ENCODE data around the gene CPXM1.

CPXM1 gene
- 0 reads per million in 3 donors for total RNA-seq

GRCh38 chr20:2800521-2801285 is at the start of gene CPXM1:
TSS of gene CPXM1 (minus strand) at chr20:2800627. CDS start at chr20:2800572, 55 bp downstream.
- H3K4me3 ChIP-seq (ENCODE audit: insufficient read depth, low read depth, low read length, poor library complexity, severe bottlenecking): peak within 1 kb of the TSS; percentile 33
- H3K9me3 ChIP-seq (ENCODE audit: control insufficient read depth, low read length): no peaks in the 10 kb centered on the region
- no peak for DNase-seq
- H3K36me3 ChIP-seq (ENCODE audit: control insufficient read depth, insufficient read depth, low read length): no peaks in the 10 kb centered on the region
- H3K27ac ChIP-seq (ENCODE audit: insufficient read depth, low read length, poor library complexity, severe bottlenecking): no peak within 1 kb of the TSS
- peaks cover 22% of the 10 kb centered on the region for H3K4me1 ChIP-seq (ENCODE audit: control insufficient read depth, insufficient read depth, low read length, poor library complexity, severe bottlenecking)
- H3K27me3 ChIP-seq (replicated peaks; ENCODE audit: control insufficient read depth, insufficient read depth, low read length, poor library complexity, severe bottlenecking): peaks cover 41% of the 10 kb centered on the region

GRCh38 chr20:2849529-2849928 is 49.1 kb upstream of the CPXM1 start:
- Histone ChIP-seq H3K4me1 (ENCODE audit: control insufficient read depth, insufficient read depth, low read length, poor library complexity, severe bottlenecking) (peaks cover 5% of the 10 kb centered on the region), H3K36me3 (ENCODE audit: control insufficient read depth, insufficient read depth, low read length) (peaks cover 8% of the 10 kb centered on the region), H3K4me3 (ENCODE audit: insufficient read depth, low read depth, low read length, poor library complexity, severe bottlenecking) (no peak overlapping the region), H3K9me3 (ENCODE audit: control insufficient read depth, low read length) (no peaks in the 10 kb centered on the region), H3K27ac (ENCODE audit: insufficient read depth, low read length, poor library complexity, severe bottlenecking) (no peak overlapping the region), H3K27me3 (replicated peaks; ENCODE audit: control insufficient read depth, insufficient read depth, low read length, poor library complexity, severe bottlenecking) (no peaks in the 10 kb centered on the region)
- DNase-seq: no peak

DNA sequence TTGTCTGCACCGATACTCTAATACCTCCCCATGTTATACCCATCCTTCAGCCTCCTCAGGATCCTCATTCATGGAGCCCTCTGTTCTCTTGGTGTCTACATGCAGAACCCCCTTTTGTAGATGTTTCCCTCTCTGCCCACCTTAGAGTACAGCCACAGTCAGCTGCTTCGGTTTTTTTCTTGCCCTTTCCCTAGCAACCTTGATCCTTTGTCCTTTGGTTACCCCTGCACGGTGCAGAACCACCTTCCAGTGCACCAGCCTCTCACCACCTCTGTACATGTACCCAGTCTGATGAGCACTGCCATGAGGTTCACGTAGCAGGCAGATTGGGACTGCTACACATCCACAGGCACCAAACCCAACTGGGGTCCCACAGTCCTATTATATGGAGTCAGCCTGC is 47.4 kb upstream of the CPXM1 start:
- peaks cover 5% of the 10 kb centered on the region for H3K4me1 ChIP-seq (ENCODE audit: control insufficient read depth, insufficient read depth, low read length, poor library complexity, severe bottlenecking)
- H3K36me3 ChIP-seq (ENCODE audit: control insufficient read depth, insufficient read depth, low read length): peaks cover 8% of the 10 kb centered on the region
- no peak overlapping the region for H3K27ac ChIP-seq (ENCODE audit: insufficient read depth, low read length, poor library complexity, severe bottlenecking)
- DNase-seq: no peak
- no peaks in the 10 kb centered on the region for H3K27me3 ChIP-seq (replicated peaks; ENCODE audit: control insufficient read depth, insufficient read depth, low read length, poor library complexity, severe bottlenecking)
- H3K9me3 ChIP-seq (ENCODE audit: control insufficient read depth, low read length): no peaks in the 10 kb centered on the region
- H3K4me3 ChIP-seq (ENCODE audit: insufficient read depth, low read depth, low read length, poor library complexity, severe bottlenecking): no peak overlapping the region

DNA sequence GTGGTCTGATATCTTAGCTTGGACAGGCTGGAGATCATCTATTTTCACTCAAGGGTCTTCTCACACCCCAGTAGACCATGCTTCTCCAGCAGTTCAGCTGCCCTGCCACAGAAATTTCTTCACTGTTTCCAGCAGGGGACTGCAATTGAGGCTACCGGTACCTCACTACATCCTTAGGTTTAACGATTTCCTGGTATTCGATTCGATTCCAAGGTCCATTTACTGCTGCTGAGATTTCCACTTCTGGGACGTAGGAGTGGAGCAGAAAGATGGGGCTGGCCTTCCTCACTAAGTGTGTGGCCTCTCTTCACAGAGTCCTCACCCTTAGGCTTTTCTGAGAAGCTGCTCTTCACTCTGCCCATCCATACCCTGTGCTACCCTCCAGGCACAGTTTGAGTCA is 46.3 kb upstream of the CPXM1 start:
- Histone ChIP-seq H3K36me3 (ENCODE audit: control insufficient read depth, insufficient read depth, low read length) (peaks cover 8% of the 10 kb centered on the region), H3K9me3 (ENCODE audit: control insufficient read depth, low read length) (no peaks in the 10 kb centered on the region), H3K4me1 (ENCODE audit: control insufficient read depth, insufficient read depth, low read length, poor library complexity, severe bottlenecking) (no peaks in the 10 kb centered on the region), H3K27ac (ENCODE audit: insufficient read depth, low read length, poor library complexity, severe bottlenecking) (no peak overlapping the region), H3K27me3 (replicated peaks; ENCODE audit: control insufficient read depth, insufficient read depth, low read length, poor library complexity, severe bottlenecking) (no peaks in the 10 kb centered on the region), H3K4me3 (ENCODE audit: insufficient read depth, low read depth, low read length, poor library complexity, severe bottlenecking) (no peak overlapping the region)
- DNase-seq: no peak

GRCh38 chr20:2845607-2846006 is 45.2 kb upstream of the CPXM1 start:
- DNase-seq: no peak
- no peaks in the 10 kb centered on the region for H3K9me3 ChIP-seq (ENCODE audit: control insufficient read depth, low read length)
- H3K4me1 ChIP-seq (ENCODE audit: control insufficient read depth, insufficient read depth, low read length, poor library complexity, severe bottlenecking): peaks cover 6% of the 10 kb centered on the region
- no peaks in the 10 kb centered on the region for H3K27me3 ChIP-seq (replicated peaks; ENCODE audit: control insufficient read depth, insufficient read depth, low read length, poor library complexity, severe bottlenecking)
- H3K4me3 ChIP-seq (ENCODE audit: insufficient read depth, low read depth, low read length, poor library complexity, severe bottlenecking): no peak overlapping the region
- peaks cover 8% of the 10 kb centered on the region for H3K36me3 ChIP-seq (ENCODE audit: control insufficient read depth, insufficient read depth, low read length)
- no peak overlapping the region for H3K27ac ChIP-seq (ENCODE audit: insufficient read depth, low read length, poor library complexity, severe bottlenecking)

DNA sequence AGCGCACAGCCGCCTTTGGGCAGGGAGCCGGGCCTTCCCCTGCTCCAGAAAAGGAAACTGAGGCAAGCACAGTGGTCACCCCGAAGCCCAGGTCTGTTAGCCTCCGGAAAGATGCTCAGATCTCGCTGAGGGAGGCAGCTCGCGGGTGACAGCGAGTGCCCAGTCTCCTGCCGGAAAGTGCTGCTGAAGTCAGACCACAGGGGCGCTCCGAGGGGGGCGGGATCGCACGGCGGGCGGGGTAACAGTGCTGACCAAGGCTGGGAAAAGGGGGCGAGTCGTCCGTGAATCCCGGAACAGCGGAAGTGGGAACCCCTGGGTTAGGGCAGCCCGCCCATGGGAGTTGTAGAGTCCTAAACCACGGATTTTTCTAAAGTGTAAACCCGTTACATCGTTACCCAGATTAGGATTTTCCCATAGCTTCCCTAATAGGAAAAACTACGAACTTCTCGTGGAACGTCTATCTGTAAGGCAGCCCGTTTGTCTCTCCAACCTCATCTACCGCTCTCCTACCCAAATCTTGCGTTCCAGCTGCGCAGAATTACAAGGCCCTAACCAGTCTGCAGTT is 40.6 kb upstream of the CPXM1 start:
- peak overlapping the region; percentile 85 for H3K4me3 ChIP-seq (ENCODE audit: insufficient read depth, low read depth, low read length, poor library complexity, severe bottlenecking)

GRCh38 chr20:2840138-2840966 is 39.9 kb upstream of the CPXM1 start, which contains the start of the genes PCED1A and VPS16:
TSS of gene PCED1A (minus strand) at chr20:2840655. CDS start at chr20:2839912, 743 bp downstream.
TSS of gene VPS16 (plus strand) at chr20:2840745. CDS start at chr20:2840775, 30 bp downstream.
- Histone ChIP-seq H3K36me3 (ENCODE audit: control insufficient read depth, insufficient read depth, low read length) (no peaks in the 10 kb centered on the region), H3K27me3 (replicated peaks; ENCODE audit: control insufficient read depth, insufficient read depth, low read length, poor library complexity, severe bottlenecking) (no peaks in the 10 kb centered on the region), H3K4me3 (ENCODE audit: insufficient read depth, low read depth, low read length, poor library complexity, severe bottlenecking) (peak within 1 kb of the TSS; percentile 85), H3K27ac (ENCODE audit: insufficient read depth, low read length, poor library complexity, severe bottlenecking) (peak within 1 kb of the TSS; percentile 82), H3K9me3 (ENCODE audit: control insufficient read depth, low read length) (no peaks in the 10 kb centered on the region), H3K4me1 (ENCODE audit: control insufficient read depth, insufficient read depth, low read length, poor library complexity, severe bottlenecking) (peaks cover 17% of the 10 kb centered on the region)
- DNase-seq: peak; percentile 76 to 81 (median 79)

More for the DNA sequence above, 40.6 kb upstream of the CPXM1 start:
- peaks cover 17% of the 10 kb centered on the region for H3K4me1 ChIP-seq (ENCODE audit: control insufficient read depth, insufficient read depth, low read length, poor library complexity, severe bottlenecking)
- H3K9me3 ChIP-seq (ENCODE audit: control insufficient read depth, low read length): no peaks in the 10 kb centered on the region
- DNase-seq: peak in 2 of 3 donors; percentile 26 to 40
- H3K27ac ChIP-seq (ENCODE audit: insufficient read depth, low read length, poor library complexity, severe bottlenecking): peak overlapping the region; percentile 72
- no peaks in the 10 kb centered on the region for H3K36me3 ChIP-seq (ENCODE audit: control insufficient read depth, insufficient read depth, low read length)
- no peaks in the 10 kb centered on the region for H3K27me3 ChIP-seq (replicated peaks; ENCODE audit: control insufficient read depth, insufficient read depth, low read length, poor library complexity, severe bottlenecking)

GRCh38 chr20:2839732-2840137 is 39.3 kb upstream of the CPXM1 start:
- Histone ChIP-seq H3K4me3 (ENCODE audit: insufficient read depth, low read depth, low read length, poor library complexity, severe bottlenecking) (peak overlapping the region; percentile 85), H3K9me3 (ENCODE audit: control insufficient read depth, low read length) (no peaks in the 10 kb centered on the region), H3K36me3 (ENCODE audit: control insufficient read depth, insufficient read depth, low read length) (no peaks in the 10 kb centered on the region), H3K4me1 (ENCODE audit: control insufficient read depth, insufficient read depth, low read length, poor library complexity, severe bottlenecking) (peaks cover 17% of the 10 kb centered on the region), H3K27ac (ENCODE audit: insufficient read depth, low read length, poor library complexity, severe bottlenecking) (no peak overlapping the region), H3K27me3 (replicated peaks; ENCODE audit: control insufficient read depth, insufficient read depth, low read length, poor library complexity, severe bottlenecking) (no peaks in the 10 kb centered on the region)
- no peak for DNase-seq

GRCh38 chr20:2838847-2839671 is 38.6 kb upstream of the CPXM1 start:
- Histone ChIP-seq H3K4me1 (ENCODE audit: control insufficient read depth, insufficient read depth, low read length, poor library complexity, severe bottlenecking) (peaks cover 17% of the 10 kb centered on the region), H3K4me3 (ENCODE audit: insufficient read depth, low read depth, low read length, poor library complexity, severe bottlenecking) (no peak overlapping the region), H3K27ac (ENCODE audit: insufficient read depth, low read length, poor library complexity, severe bottlenecking) (no peak overlapping the region)

More at GRCh38 chr20:2838847-2839671, 38.6 kb upstream of the CPXM1 start:
- H3K36me3 ChIP-seq (ENCODE audit: control insufficient read depth, insufficient read depth, low read length): no peaks in the 10 kb centered on the region
- no peak for DNase-seq
- no peaks in the 10 kb centered on the region for H3K9me3 ChIP-seq (ENCODE audit: control insufficient read depth, low read length)
- no peaks in the 10 kb centered on the region for H3K27me3 ChIP-seq (replicated peaks; ENCODE audit: control insufficient read depth, insufficient read depth, low read length, poor library complexity, severe bottlenecking)
